MG63 (cell line): ENCODE data around the gene ANKRD45. TPM values are rescaled to one million over a fixed set of nuclear protein-coding genes. Genes with fewer than 3 reads are reported as not detected.

Experiments used
- total RNA-seq: library from RNA; depleted of rRNA; stranded (reverse); fragments of >200 nt; shearing (Covaris generic); gene quantifications from 2 replicates; pipeline ENCODE4 v1.2.3, GENCODE V29; 2014; ENCODE audit warnings: low replicate concordance; rRNA removed

Gene ANKRD45
- total RNA-seq, 1 experiment from 2014 or later, result not detected

Other genes with a start within 250 kb of the ANKRD45 start
- gene PRDX6, start 192.5 kb downstream of the ANKRD45 start, total RNA-seq, result 170 and 232 TPM in 2 replicates
- gene SLC9C2, start 66.8 kb downstream of the ANKRD45 start, total RNA-seq, result not detected in 2 replicates
- not detected in 2 replicates for gene TEX50, start 34.5 kb downstream of the ANKRD45 start, total RNA-seq
- gene KLHL20, start 45.1 kb upstream of the ANKRD45 start, total RNA-seq, result 5.0 and 43.7 TPM in 2 replicates
- gene DARS2, start 154.8 kb upstream of the ANKRD45 start, total RNA-seq, result 25.8 and 38.4 TPM in 2 replicates
- 35.3 and 148 TPM in 2 replicates for gene CENPL, start 155.0 kb upstream of the ANKRD45 start, total RNA-seq
- gene GAS5, start 198.1 kb upstream of the ANKRD45 start, total RNA-seq, result 531 and 1,049 TPM in 2 replicates
- 3.1 and 3.2 TPM in 2 replicates for gene ZBTB37, start 198.5 kb upstream of the ANKRD45 start, total RNA-seq
- not detected in 2 replicates for gene SERPINC1, start 247.5 kb upstream of the ANKRD45 start, total RNA-seq